AG09309 (cell line): Measurements from ENCODE around the gene PNMA6F.

Experiments used
- DNase-seq: peaks from one replicate; pipeline ENCODE4 v3.0.0-alpha.2; 2010; ENCODE audit warnings: low read depth
- H3K4me3 ChIP-seq: 2 replicates; pipeline ENCODE4 v1.5.1; 2011; ENCODE audit warnings: mild to moderate bottlenecking, low read depth, low read length, moderate library complexity; ENCODE audit not compliant: control insufficient read depth
- CTCF ChIP-seq: IDR thresholded peaks from 2 replicates; pipeline ENCODE4 v1.5.1; 2011; ENCODE audit warnings: mild to moderate bottlenecking, low read depth, low read length, inconsistent platforms; ENCODE audit not compliant: insufficient read depth, control insufficient read depth; ENCODE audit errors: missing control alignments

Gene PNMA6F

GRCh38 chrX:153312041-153312440, 9.5 kb downstream of the PNMA6F start:
- H3K4me3 ChIP-seq, result no peak overlapping the region
- no peak for TF ChIP-seq CTCF
- no peak for DNase-seq

DNA sequence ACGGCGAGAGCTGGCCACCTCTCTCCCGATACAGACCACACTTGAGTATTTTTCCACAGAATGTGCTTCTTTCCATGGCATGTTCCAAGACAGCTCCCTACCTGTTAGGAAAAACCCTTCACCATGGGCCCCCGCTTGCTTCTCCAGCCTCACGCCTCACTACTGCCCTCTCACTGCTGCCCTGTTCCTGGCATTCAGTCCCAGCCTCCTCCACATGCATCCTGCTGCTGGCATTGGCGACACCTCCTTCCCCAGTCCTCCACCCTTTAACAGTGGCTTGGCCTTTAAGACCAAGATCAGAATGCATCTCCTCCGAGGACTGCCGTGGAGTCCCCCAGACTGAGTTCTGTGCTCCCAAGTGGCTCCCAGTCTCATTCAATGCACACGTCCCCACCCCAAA, 10.7 kb downstream of the PNMA6F start:
- DNase-seq, result no peak
- no peak overlapping the region for H3K4me3 ChIP-seq
- TF ChIP-seq CTCF, result no peak

DNA sequence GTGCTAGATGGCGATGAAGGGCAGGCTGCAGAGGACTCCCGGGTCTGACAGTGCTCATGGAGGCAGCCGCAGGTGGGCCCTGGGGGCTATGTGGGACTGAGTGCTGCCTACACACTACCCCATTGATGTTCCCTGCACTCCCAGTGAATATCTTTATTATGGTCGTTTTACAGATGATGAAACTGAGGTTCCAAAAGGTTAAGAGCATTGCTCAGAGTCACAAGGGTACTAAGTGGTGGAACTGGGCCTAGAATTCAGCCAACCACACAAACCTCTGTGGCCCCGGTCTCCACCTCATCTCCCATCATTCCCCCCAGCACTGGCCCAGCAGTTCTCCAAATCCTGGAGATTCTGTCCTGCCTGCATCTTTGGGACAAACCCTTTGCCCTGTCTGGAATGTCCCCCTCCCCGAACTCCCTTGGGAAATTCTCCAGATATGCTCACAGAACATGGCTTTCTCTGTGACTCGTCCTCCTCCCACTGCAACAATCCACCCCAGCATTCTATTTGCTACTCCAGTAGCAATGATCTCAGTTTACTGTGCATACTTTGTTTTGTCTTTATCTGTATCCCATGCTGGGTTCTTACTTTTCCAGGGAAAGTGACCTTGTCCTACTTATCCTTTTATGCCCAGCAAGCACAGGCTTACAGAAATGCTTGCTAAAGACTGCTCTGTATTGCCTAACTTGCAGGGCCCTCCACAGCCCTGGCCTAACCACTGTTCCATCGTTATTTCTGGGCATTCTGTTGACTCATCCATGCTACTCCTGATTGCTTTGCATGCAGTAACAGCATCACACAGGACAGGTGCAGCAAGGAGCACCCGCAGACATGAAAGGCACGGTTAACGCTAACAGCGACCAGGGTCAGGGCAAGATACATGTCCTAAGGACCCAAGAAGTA, 14.0 kb downstream of the PNMA6F start:
- TF ChIP-seq CTCF, result no peak
- H3K4me3 ChIP-seq, result no peak overlapping the region
- no peak for DNase-seq

DNA sequence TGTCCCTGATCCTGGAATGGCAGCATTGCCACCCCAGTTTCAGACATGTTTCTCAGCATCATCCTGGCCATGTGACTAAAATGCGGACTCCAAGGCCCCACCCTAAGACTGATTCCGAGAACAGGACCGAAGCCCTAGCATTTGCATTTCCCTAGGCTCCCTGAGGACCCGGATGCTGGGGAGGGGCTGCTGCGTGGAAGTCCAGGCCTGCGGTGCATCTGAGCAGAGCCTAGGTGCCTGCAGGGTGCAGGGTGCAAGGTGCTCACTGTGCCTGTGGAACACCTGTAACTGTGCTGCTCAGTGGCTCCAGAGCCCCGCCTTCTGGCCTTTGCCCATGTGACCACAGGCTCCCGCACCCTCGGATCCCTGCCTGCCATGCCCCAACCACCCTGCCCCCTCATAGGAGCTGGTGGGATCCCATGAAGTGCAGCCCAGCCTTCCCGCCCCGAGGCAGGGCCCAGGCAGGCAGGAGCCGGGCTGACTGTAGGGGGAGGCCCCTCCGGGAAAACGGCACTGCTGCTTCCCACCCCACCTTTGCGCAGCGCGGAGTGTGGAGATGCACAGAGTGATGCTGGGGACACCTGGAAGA, 14.9 kb downstream of the PNMA6F start:
- DNase-seq, result no peak
- H3K4me3 ChIP-seq, result no peak overlapping the region
- no peak for TF ChIP-seq CTCF

DNA sequence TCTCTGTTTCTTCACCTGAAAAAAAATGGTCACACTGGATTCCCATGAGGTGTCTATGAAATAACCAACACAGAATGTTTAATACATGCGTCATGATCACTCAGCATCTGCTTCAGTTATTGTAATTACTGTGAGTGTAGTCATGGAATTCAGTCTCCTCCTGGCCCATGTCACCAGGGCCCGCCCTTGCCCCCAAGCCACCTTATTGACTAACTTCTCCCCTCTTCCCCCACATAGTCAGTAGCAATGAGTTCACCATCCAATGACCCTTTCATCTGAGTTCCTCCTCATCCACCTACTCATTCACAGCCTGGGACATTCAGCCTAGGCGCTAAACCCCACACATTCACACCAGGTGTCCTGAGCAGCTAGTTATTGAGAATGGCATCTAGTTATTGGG, 15.6 kb downstream of the PNMA6F start:
- TF ChIP-seq CTCF, result no peak
- no peak for DNase-seq
- H3K4me3 ChIP-seq, result no peak overlapping the region

GRCh38 chrX:153304988-153305736, 16.4 kb downstream of the PNMA6F start:
- DNase-seq, result no peak
- no peak overlapping the region for H3K4me3 ChIP-seq

More at GRCh38 chrX:153304988-153305736, 16.4 kb downstream of the PNMA6F start:
- TF ChIP-seq CTCF, result no peak
